ENCODE results near the gene RAD23B.
"Not testable (repeated sequence)": the region's sequence is repeated elsewhere in the genome, so short reads cannot be mapped to it uniquely, and the experiment has no call there.

RAD23B gene

DNA sequence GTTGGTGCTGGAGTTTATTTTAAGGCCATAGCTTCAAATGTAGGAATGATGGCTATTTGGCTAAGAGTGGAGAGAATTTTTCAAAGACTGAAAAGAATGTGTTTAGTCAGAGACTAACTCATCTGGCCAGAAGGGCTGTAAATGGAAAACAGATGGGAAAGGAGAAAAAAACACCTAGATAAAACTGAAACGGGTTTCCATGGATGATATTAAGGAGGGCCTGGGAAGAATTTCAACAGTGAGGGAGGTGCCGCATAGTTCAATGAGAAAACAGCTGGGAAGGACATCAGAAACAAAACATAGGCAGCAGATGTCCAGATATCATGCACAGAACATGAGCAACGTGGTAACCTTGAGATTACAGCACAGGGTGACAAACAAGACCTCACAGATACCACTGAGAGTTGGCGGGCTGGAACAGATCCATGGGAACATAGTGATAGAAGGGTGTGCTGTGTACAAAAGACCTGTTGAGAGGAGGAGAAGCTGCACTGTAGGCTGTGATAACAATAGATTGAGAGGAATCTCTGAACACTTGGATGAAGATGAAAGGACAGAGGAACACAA, 31.2 kb upstream of the RAD23B start:
- H3K4me1 ChIP-seq (ENCODE audit: low read length), result no peaks in the 10 kb centered on the region
- no peak overlapping the region for H2AFZ ChIP-seq (ENCODE audit: low read depth, low read length)
- H3K9me3 ChIP-seq (ENCODE audit: insufficient read depth, low read length), result no peaks in the 10 kb centered on the region
- no peaks in the 10 kb centered on the region for H4K20me1 ChIP-seq (ENCODE audit: insufficient read depth, low read length)
- H3K4me2 ChIP-seq (ENCODE audit: low read length), result no peak overlapping the region
- H3K4me3 ChIP-seq (ENCODE audit: low read length), result no peak overlapping the region
- no peaks in the 10 kb centered on the region for H3K36me3 ChIP-seq (replicated peaks; ENCODE audit: low read depth, low read length)
- H3K9ac ChIP-seq (ENCODE audit: low read length), result no peak overlapping the region
- no peaks in the 10 kb centered on the region for H3K79me2 ChIP-seq (ENCODE audit: low read length)
- TF ChIP-seq, protein P1, sequence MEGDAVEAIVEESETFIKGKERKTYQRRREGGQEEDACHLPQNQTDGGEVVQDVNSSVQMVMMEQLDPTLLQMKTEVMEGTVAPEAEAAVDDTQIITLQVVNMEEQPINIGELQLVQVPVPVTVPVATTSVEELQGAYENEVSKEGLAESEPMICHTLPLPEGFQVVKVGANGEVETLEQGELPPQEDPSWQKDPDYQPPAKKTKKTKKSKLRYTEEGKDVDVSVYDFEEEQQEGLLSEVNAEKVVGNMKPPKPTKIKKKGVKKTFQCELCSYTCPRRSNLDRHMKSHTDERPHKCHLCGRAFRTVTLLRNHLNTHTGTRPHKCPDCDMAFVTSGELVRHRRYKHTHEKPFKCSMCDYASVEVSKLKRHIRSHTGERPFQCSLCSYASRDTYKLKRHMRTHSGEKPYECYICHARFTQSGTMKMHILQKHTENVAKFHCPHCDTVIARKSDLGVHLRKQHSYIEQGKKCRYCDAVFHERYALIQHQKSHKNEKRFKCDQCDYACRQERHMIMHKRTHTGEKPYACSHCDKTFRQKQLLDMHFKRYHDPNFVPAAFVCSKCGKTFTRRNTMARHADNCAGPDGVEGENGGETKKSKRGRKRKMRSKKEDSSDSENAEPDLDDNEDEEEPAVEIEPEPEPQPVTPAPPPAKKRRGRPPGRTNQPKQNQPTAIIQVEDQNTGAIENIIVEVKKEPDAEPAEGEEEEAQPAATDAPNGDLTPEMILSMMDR (IDR thresholded peaks at IDR 0.05; ENCODE audit: low read depth, low read length), result no peak
- no peak for TF ChIP-seq EZH2phosphoT487 (IDR thresholded peaks at IDR 0.05; ENCODE audit: low read depth)
- no peak overlapping the region for H3K27ac ChIP-seq (ENCODE audit: low read length)
- peaks cover 27% of the 10 kb centered on the region for H3K27me3 ChIP-seq (ENCODE audit: low read depth, low read length)

DNA sequence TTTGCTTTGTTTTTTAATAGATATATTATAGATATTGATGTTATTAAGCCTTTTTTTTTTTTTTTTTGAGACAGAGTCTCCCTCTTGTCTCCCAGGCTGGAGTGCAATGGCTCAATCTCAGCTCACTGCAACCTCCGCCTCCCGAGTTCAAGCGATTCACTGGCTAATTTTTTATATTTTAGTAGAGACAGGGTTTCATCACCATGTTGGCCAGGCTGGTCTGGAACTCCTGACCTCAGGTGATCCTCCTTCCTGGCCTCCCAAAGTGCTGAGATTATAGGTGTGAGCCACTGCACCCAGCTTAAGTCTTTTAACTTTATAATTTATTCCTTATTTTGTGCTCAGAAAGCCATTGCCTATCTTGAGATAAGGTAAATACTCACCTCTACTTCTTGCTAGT, 24.2 kb upstream of the RAD23B start:
- TF ChIP-seq, protein P1 (IDR thresholded peaks at IDR 0.05; ENCODE audit: low read depth, low read length), result no peak
- no peak for TF ChIP-seq EZH2phosphoT487 (IDR thresholded peaks at IDR 0.05; ENCODE audit: low read depth)
- Histone ChIP-seq H3K4me2 (ENCODE audit: low read length) (no peak overlapping the region), H3K9ac (ENCODE audit: low read length) (no peak overlapping the region), H3K79me2 (ENCODE audit: low read length) (no peaks in the 10 kb centered on the region), H4K20me1 (ENCODE audit: insufficient read depth, low read length) (peaks cover 6% of the 10 kb centered on the region; the same call in 1 of the 2 replicates), H3K4me1 (ENCODE audit: low read length) (peaks cover 16% of the 10 kb centered on the region), H2AFZ (ENCODE audit: low read depth, low read length) (no peak overlapping the region), H3K27ac (ENCODE audit: low read length) (no peak overlapping the region), H3K4me3 (ENCODE audit: low read length) (no peak overlapping the region), H3K9me3 (ENCODE audit: insufficient read depth, low read length) (no peaks in the 10 kb centered on the region), H3K36me3 (replicated peaks; ENCODE audit: low read depth, low read length) (no peaks in the 10 kb centered on the region), H3K27me3 (ENCODE audit: low read depth, low read length) (peaks cover 45% of the 10 kb centered on the region)

DNA sequence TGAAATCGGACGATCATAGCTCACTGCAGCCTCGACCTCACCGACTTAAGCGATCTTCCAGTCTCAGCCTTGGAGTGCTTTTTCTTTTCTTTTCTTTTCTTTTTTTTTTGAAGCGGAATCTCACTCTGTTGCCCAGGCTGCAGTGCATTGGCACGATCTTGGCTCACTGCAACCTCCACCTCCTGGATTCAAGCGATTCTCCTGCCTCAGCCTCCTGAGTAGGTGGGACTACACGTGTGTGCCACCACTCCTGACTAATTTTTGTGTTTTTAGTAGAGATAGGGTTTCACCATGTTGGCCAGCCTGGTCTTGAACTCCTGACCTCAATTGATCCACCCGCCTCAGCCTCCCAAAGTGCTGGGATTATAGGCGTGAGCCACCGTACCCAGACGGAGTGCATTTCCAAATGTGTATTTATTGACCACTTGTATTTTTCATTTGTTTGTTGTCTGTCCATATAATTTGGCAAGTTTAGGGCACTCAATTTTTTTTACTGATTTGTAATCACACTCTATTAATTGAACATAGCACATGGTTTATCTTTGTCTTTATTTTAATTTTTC, 23.2 kb upstream of the RAD23B start:
- Histone ChIP-seq H3K4me2 (ENCODE audit: low read length) (peak overlapping the region; percentile 62), H3K4me1 (ENCODE audit: low read length) (peaks cover 16% of the 10 kb centered on the region), H3K27me3 (ENCODE audit: low read depth, low read length) (peaks cover 39% of the 10 kb centered on the region)
- H3K9ac ChIP-seq (ENCODE audit: low read length); H2AFZ ChIP-seq (ENCODE audit: low read depth, low read length); H3K79me2 ChIP-seq (ENCODE audit: low read length); H4K20me1 ChIP-seq (ENCODE audit: insufficient read depth, low read length); H3K36me3 ChIP-seq (replicated peaks; ENCODE audit: low read depth, low read length); H3K9me3 ChIP-seq (ENCODE audit: insufficient read depth, low read length); H3K27ac ChIP-seq (ENCODE audit: low read length); H3K4me3 ChIP-seq (ENCODE audit: low read length): not testable (repeated sequence)

DNA sequence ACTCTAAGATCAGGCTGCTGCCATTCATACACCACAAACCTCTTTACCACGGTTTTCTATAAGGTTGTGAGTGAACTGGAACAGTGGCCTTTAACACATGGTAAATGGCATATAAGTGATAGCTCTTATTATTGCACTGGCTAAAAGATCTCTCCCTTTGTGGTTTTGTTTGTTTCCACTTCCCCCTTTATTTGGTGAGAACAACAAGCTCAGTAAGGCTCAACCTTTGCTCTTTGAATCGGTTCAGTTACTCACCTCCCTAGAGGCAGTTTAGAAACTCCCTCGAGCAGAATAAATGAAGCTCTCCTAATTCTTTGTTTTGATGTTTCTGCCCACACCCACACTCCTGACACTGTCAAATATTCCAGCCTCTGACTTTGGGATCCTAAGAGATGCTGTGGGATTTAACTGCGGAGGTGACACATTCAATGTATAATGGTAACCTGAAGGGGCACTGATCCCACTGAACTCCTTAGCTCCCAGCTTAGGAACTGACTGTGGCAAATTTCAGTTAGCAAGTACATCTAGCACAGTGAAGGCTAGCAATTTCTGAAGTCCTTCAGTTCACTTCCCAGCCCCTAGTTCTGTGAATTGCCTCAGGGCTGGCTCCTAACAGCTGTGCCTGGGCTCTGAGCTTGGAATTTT, 22.5 kb upstream of the RAD23B start:
- Histone ChIP-seq H3K4me1 (ENCODE audit: low read length) (peaks cover 16% of the 10 kb centered on the region), H3K4me2 (ENCODE audit: low read length) (peak overlapping the region; percentile 62), H3K36me3 (replicated peaks; ENCODE audit: low read depth, low read length) (no peaks in the 10 kb centered on the region), H2AFZ (ENCODE audit: low read depth, low read length) (no peak overlapping the region; the same call in 1 of the 2 replicates), H3K79me2 (ENCODE audit: low read length) (no peaks in the 10 kb centered on the region), H3K9ac (ENCODE audit: low read length) (no peak overlapping the region), H4K20me1 (ENCODE audit: insufficient read depth, low read length) (peaks cover 6% of the 10 kb centered on the region; the same call in 1 of the 2 replicates), H3K4me3 (ENCODE audit: low read length) (peak overlapping the region; percentile 47), H3K27ac (ENCODE audit: low read length) (no peak overlapping the region), H3K9me3 (ENCODE audit: insufficient read depth, low read length) (no peaks in the 10 kb centered on the region; the same call in 1 of the 2 replicates), H3K27me3 (ENCODE audit: low read depth, low read length) (peaks cover 46% of the 10 kb centered on the region)
- no peak for TF ChIP-seq EZH2phosphoT487 (IDR thresholded peaks at IDR 0.05; ENCODE audit: low read depth)
- TF ChIP-seq, protein P1 (IDR thresholded peaks at IDR 0.05; ENCODE audit: low read depth, low read length), result no peak
